NCI-H2029 treated with DMSO at 0.1 percent for 48 hours (cell line): ENCODE results near the gene DROSHA.
"Not testable (repeated sequence)": the region's sequence is repeated elsewhere in the genome, so short reads cannot be mapped to it uniquely, and the experiment has no call there.

Source experiments
- DNase-seq: peaks from one replicate; lab custom pipeline; 2025; lab: John Stamatoyannopoulos, UW

Gene DROSHA

GRCh38 chr5:31381299-31381698 lies 150.6 kb downstream of the DROSHA start:
- DNase-seq, result no peak

GRCh38 chr5:31380049-31380448 lies 151.8 kb downstream of the DROSHA start:
- no peak for DNase-seq

DNA sequence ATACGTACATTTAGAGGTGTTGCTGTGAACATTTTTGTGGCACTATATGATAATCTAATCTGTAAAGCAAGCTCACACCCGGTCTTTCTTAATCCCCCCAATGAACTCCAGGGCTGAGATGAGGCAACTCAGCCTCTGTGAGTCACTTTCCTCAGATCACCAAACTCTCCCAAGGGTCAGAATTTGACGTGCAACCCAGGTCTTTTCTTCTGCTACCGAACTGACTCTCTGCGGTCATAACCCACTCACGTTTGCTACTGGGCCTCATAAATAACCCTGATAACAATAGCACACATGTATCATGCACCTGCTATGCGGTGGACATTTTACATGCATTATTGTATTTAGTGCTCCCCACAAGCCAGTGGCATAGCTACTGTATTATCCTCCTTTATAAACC lies 153.1 kb downstream of the DROSHA start:
- DNase-seq, result no peak

DNA sequence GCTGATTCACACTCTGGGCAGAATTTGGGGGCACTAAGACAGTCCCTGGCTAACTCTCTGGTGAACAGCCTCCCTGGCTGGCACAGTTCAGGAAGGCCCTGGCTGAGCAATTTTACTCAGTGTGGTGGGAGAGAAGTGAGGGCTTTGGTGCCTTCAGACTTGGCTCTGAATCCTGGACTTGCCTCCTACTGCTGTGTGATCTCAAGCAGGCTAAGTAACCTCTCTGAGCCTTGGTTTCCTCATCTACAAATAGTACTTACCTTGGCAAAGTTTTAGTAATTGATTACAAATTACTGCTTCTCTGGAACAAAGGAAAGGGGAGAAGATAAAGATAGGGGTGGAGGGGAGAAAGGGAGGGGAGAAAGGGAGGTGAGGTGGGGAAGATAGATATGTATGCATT lies 153.8 kb downstream of the DROSHA start:
- DNase-seq, result no peak

DNA sequence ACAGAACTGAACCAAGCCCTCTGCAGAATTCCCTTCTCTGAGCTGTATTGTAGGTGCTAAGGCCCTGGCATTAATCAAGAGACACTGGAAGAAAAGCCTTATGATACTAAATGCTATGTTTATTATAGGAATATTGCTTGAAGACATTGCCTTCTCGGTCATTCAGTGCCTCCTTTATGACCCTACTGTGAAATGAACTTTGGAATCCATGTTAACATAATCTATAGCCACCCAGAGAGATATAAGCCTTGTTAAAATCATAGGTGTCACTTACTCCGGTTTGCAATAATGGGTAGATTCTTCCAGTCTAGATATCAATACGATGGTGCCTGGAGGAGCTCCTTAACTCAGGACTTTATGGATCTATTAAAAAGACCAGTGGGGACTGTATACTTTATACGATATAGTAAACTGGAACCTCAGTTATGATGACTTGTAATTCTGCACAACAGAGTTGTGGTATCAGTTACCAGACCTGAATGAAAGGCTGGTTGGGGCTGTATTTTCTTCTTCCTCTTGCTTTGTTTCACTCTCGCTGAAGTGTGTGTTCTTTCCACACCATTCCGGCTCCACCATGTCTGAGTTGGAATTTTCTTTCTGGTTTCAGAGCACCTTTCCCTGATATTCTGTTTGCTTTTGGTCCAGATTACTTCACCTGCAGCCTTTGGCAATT lies 154.5 kb downstream of the DROSHA start:
- no peak for DNase-seq

DNA sequence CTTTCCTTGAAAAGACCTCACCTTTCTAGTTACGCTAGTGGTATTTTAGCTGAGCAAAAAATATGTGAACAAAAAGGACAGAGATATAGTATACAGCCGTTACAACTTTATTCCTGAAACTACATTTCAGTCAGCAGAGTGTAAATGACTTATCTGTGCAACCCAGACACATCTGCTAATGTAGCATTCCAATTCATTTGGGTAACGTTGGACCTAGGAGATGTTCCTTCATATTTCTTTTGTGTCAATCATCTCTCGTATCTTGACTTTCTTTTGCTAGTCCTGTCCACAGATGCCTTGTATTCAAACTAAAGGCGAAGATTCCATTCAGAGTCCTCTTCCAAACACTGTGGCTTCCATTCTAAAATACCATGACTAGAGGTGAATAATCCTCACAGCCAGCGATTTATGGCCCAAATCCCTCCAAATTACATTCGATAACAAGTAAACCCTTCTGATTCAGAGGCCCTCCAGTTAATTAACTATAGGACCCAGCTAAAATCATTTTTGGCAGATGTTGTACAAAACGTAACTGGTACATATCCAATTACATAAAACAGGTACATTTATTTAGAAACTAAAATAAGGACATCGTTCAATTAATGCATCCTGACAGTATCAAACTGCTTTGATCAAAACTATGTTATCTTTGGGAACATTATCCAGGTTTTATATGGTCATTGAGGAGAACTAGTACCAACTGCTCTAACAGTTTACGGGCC lies 155.7 kb downstream of the DROSHA start:
- no peak for DNase-seq

DNA sequence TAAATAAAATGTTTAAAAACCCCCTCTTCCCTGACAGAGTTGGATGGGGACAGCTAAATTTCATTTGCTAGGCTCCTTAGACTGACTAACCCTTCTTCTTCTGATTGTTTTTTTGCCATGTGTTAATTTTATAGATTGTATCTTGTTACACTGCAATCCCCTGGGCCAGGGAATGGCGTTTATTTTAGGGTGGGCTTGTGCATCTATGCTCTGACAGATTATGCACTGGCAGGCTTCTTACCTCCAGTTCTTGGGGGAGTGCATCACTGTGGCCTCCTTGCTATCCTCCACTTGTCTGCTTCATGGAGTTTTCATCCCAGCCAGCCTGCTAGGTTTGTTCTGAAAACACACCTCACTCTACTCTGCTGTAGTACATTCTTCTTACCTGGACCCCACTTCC lies 159.8 kb downstream of the DROSHA start:
- no peak for DNase-seq

DNA sequence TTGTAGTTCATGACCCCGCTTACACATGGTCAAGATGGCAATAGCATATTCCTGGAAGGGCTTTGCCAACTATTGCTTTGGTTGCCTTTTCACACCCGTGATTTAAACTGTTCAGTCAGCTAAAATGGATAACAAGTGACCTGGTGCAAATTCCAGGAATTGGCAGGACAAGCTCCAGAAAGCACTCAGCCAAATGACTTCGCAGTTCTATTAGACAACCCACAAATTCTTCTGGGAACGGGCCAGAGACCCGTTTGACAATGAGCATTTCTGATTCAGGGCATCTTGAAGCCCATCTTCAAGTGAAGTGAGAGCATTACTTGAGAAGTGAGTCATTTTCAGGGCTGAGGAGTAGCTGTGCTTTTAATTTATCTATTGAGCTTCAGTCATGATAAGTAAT lies 165.0 kb downstream of the DROSHA start:
- no peak for DNase-seq

- DNase-seq, result no peak
Observed at GRCh38 chr5:31365776-31366175, 166.1 kb downstream of the DROSHA start.

GRCh38 chr5:31364881-31365636 lies 166.8 kb downstream of the DROSHA start:
- no peak for DNase-seq

GRCh38 chr5:31362931-31363568 lies 168.8 kb downstream of the DROSHA start:
- no peak for DNase-seq

DNA sequence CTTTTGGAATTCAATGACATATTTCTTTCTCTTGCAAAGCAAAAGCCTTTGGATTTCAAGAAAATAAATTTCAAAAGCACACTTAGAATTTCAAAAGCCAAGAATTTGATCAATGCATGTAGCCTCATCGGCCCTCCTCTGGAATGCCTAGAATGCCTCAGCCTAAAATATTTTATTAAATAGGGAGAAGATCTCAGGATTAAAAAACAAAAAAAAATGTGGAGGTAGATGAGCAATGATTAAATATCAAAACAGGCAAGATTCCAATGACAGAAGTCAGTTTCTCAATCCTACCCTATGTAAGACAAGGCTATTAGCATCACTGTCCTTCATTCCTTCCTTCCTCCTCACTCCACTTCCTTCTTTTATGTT lies 169.4 kb downstream of the DROSHA start:
- DNase-seq, result no peak

- DNase-seq, result not testable (repeated sequence)
Observed at GRCh38 chr5:31361704-31362528, 170.0 kb downstream of the DROSHA start.

- DNase-seq, result no peak
Observed at GRCh38 chr5:31361234-31361633, 170.7 kb downstream of the DROSHA start.

GRCh38 chr5:31359839-31360238 lies 172.1 kb downstream of the DROSHA start:
- no peak for DNase-seq

DNA sequence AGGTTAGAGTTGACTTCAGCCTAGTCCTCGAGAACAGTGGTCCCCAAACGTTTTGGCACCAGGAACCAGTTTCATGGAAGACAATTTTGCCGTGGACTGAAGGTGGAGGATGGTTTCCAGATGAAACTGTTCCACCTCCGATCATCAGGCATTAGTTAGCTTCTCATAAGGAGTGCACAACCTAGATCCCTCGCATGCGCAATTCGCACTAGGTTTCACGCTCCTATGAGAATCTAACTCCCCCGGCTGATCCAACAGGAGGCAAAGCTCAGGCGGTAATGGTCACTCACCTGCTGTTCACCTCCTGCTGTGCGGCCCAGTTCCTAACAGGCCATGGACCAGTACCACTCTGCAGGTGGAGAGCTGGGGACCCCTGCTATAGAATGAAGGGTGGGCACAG lies 174.9 kb downstream of the DROSHA start:
- no peak for DNase-seq

DNA sequence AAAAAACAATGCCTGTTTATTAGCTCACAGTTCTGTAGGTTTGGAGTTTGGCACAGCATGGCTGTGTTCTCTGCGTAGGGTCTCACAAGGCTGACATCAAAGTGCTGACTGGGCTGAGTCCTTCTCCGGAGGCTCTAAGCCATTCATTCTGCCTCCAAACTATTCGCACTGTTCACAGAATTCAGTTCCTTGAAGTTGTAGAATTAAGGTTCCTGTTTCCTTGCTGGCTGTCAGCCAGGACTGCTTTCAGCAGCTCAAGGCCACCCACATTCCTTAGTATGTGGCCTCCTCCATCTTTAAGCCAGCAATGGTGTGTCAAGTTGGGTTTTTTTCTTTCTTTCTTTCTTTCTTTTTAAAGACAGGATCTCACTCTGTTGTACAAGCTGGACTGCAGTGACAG lies 176.6 kb downstream of the DROSHA start:
- no peak for DNase-seq
